Astrocyte of the cerebellum (primary cell): ENCODE measurements around the gene RFX6.

Experiments used
- DNase-seq: peaks from one replicate; pipeline ENCODE4 v3.0.0-alpha.2; 2011; ENCODE audit warnings: low read depth
- H3K4me3 ChIP-seq: 2 replicates; pipeline ENCODE4 v1.5.1; 2011; ENCODE audit warnings: mild to moderate bottlenecking, low read depth, low read length, moderate library complexity
- in situ Hi-C: cut with HindIII; loops from 2 replicates; pipeline ENCODE4 v1.10.0; 2017; ENCODE audit warnings: low sequenced_read_pairs
- TF ChIP-seq, protein P1 (sequence below): IDR thresholded peaks from 2 replicates; pipeline ENCODE4 v1.5.1; 2012; ENCODE audit warnings: low read length, low read depth, moderate library complexity, mild to moderate bottlenecking; ENCODE audit errors: missing control alignments

The RFX6 gene

DNA sequence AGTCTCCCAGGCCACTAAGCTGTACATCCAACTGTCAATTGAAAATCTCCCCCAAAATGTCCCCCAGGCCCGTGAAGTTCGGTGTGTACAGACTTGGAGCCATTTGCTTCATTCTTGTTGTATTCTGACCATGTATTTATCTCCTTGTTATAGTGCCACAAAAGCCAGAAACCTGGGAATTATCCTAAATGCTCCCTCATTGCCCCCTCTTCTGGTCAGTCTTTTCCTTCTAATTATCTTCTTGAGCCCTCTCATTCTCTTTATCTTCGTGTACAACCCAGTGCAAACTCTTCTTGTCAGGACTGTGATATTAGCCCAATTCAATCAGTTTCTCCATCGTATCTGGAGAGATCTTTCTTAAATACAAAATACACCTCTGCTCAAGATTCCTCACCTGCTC lies 64.7 kb downstream of the RFX6 start:
- in situ Hi-C loops, result no loop called here
- TF ChIP-seq, protein P1, sequence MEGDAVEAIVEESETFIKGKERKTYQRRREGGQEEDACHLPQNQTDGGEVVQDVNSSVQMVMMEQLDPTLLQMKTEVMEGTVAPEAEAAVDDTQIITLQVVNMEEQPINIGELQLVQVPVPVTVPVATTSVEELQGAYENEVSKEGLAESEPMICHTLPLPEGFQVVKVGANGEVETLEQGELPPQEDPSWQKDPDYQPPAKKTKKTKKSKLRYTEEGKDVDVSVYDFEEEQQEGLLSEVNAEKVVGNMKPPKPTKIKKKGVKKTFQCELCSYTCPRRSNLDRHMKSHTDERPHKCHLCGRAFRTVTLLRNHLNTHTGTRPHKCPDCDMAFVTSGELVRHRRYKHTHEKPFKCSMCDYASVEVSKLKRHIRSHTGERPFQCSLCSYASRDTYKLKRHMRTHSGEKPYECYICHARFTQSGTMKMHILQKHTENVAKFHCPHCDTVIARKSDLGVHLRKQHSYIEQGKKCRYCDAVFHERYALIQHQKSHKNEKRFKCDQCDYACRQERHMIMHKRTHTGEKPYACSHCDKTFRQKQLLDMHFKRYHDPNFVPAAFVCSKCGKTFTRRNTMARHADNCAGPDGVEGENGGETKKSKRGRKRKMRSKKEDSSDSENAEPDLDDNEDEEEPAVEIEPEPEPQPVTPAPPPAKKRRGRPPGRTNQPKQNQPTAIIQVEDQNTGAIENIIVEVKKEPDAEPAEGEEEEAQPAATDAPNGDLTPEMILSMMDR, result no peak
- H3K4me3 ChIP-seq, result no peak overlapping the region
- DNase-seq, result no peak

DNA sequence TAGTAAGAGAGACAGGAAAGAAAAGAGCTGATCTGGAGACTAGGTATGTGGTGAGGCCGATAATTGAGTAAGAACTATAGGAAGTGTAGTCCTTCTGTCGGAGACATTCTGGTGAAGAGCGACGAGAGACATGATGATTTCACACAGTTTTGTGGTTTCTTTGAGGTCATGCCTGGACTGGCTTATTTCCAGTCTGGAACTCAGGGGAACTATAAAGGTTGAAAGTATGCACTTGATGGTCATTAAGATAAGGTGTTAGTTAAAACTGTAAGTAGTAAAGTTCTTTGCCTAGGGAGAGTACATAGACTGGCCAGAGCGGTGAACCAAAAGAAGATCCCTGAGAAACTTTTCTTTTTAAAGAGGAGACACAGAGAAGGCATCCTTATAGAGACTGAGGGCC lies 68.8 kb downstream of the RFX6 start:
- H3K4me3 ChIP-seq, result no peak overlapping the region
- DNase-seq, result no peak
- in situ Hi-C loops, result no loop called here
- TF ChIP-seq, protein P1, result no peak

DNA sequence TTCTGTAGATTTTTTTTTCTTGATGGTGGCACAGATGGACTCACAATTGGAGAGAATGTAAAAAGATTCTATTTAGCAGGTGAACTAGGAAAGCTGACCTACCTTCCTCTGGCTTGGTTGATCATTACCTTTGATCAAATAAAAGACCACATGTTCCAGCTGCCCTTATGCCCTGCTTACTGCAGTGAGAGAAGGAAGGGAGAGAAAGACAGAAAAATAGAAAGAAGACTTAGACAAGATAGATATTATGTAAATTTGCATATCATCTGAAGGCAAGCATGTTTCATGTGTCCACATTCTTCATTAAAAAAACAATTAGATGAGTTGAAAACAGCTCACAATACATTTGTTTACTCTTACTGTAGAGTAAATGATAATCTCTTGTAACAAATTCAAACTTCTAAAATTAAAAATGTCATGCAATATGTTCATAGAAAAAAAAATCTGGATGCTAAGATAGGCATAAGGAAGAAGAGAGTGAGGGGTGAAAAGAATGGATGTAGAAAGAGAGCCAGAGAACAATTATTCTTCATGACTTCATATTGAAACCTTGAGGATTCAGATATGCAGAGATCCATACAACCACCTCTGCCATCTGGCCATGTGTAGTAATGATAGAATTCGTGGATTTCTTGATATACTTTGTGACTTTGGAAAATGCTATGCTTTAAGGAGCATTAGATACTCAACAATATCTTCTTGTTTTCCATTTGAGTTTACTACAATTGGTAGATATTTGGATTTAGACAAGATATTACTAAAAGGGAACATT lies 71.7 kb downstream of the RFX6 start:
- DNase-seq, result no peak
- TF ChIP-seq, protein P1, result no peak
- in situ Hi-C loops, result no loop called here
- no peak overlapping the region for H3K4me3 ChIP-seq

DNA sequence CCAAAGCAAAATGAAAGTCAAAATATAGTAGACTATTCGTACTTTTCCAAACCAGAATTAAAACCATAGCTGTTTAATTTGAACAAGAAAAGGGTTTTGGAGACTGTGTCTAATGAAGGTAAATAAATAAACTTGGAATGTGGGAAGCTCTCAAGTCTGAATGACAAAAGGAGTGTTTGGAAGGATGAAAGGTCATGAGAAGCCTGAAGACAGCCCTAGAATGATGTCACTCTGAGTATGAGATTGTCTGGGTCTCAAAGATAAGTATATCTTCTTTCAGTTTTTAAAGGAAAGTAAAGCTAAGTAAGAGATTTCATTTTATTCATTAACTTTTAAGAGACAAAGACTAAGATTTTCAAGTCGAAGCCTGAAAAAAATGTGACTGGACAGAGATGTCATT lies 72.9 kb downstream of the RFX6 start:
- no peak overlapping the region for H3K4me3 ChIP-seq
- in situ Hi-C loops, result no loop called here
- no peak for DNase-seq
- TF ChIP-seq, protein P1, result no peak

DNA sequence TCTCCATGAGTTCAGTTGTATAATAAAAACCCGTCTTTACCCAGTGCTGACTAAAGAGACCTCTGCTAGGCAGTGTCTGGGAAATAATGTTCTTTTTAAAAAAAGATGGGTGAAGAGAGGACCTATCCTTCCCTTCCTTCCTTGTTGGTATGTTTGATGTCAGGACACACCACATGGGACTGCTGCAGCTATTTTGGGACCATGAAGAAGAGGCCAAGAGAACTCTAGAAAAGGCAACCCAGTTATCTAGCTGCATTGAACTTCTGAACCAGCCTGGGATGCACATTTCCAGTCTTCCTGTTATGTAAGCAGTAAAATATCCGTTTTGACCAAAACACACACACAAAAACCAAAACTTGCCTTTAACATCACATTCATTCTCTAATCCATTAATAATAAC lies 77.3 kb downstream of the RFX6 start:
- TF ChIP-seq, protein P1, result no peak
- in situ Hi-C loops, result no loop called here
- no peak overlapping the region for H3K4me3 ChIP-seq
- no peak for DNase-seq

DNA sequence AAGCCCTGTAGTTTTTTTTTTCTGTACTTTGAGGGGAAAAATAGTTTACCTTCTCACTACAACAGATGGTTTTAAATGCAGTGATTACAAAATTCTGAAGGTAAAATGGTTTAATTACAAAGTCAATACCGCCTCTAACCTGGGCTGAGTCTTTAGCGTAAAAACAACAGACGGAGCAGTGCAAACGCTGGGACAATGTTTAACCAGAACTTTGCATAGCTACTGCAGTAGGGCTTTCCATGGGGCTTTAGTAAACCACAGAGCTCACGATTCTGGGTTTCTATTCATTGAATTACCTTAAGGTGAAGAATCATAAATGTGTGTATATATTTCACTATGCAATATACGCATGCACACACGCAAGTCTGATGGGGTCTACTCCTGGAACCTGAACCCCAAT lies 77.9 kb downstream of the RFX6 start:
- DNase-seq, result no peak
- in situ Hi-C loops, result no loop called here
- TF ChIP-seq, protein P1, result no peak
- no peak overlapping the region for H3K4me3 ChIP-seq
